ENCODE results near the gene SEZ6L2. TPM values are rescaled to one million over a fixed set of nuclear protein-coding genes. Genes with fewer than 3 reads are reported as not detected.

SEZ6L2 gene
- total and polyA plus RNA-seq, 2 donors (not counting 1 experiment from before 2014, with no cell fraction given): 1.2 to 1.8 TPM

DNA sequence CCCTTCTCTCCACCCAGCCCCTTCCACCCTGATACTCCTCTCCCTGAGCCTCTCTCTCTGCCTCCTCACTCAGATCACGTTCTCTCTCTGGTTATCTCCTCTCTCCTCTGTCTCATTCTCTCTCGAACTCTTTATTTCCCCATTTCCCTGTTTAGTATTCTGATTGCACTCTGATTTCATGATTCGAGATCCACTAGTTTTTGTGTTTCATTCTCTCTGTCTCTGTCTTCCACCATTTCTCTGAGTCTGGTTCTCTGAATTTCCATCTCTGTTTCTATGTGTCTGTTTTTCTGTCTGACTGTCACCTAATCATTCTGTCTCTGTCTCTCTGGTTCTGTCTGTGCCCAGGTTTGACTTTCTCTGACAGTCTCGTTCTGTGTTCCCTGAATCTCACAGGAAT, 2.0 kb downstream of the SEZ6L2 start:
- no peak overlapping the region for H2AFZ ChIP-seq (ENCODE audit: low read length)
- peaks cover 10% of the 10 kb centered on the region for H3K27me3 ChIP-seq (ENCODE audit: control insufficient read depth, insufficient read depth, low read length)
- H3K9me3 ChIP-seq (ENCODE audit: control insufficient read depth, insufficient read depth, low read depth, low read length): no peaks in the 10 kb centered on the region
- DNase-seq (ENCODE audit: low read depth in 2 of 2): no peak
- no peaks in the 10 kb centered on the region for H3K36me3 ChIP-seq (ENCODE audit: control insufficient read depth, insufficient read depth, low read length)
- no peaks in the 10 kb centered on the region for H3K4me1 ChIP-seq (ENCODE audit: control insufficient read depth, extremely low read depth, insufficient read depth, low read length)
- H3K9ac ChIP-seq (ENCODE audit: insufficient read depth, low read length): no peak overlapping the region
- TF ChIP-seq, protein P1, sequence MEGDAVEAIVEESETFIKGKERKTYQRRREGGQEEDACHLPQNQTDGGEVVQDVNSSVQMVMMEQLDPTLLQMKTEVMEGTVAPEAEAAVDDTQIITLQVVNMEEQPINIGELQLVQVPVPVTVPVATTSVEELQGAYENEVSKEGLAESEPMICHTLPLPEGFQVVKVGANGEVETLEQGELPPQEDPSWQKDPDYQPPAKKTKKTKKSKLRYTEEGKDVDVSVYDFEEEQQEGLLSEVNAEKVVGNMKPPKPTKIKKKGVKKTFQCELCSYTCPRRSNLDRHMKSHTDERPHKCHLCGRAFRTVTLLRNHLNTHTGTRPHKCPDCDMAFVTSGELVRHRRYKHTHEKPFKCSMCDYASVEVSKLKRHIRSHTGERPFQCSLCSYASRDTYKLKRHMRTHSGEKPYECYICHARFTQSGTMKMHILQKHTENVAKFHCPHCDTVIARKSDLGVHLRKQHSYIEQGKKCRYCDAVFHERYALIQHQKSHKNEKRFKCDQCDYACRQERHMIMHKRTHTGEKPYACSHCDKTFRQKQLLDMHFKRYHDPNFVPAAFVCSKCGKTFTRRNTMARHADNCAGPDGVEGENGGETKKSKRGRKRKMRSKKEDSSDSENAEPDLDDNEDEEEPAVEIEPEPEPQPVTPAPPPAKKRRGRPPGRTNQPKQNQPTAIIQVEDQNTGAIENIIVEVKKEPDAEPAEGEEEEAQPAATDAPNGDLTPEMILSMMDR (conservative IDR thresholded peaks at IDR 0.05 in 1 of 2, IDR thresholded peaks at IDR 0.05 in 1 of 2; ENCODE audit: low read depth in 1 of 2, low read length in 2 of 2): no peak
- no peak for TF ChIP-seq EZH2 (IDR thresholded peaks at IDR 0.05; ENCODE audit: low read length, missing control alignments)
- no peaks in the 10 kb centered on the region for H3K79me2 ChIP-seq (ENCODE audit: control insufficient read depth, insufficient read depth, low read length)
- no peak overlapping the region for H3K27ac ChIP-seq (ENCODE audit: insufficient read depth, low read length)
- H3K4me2 ChIP-seq (ENCODE audit: extremely low read depth, insufficient read depth, low read length): no peak overlapping the region
- H4K20me1 ChIP-seq (ENCODE audit: control insufficient read depth, extremely low read depth, insufficient read depth, low read length): peaks cover 2% of the 10 kb centered on the region
- H3K4me3 ChIP-seq (replicated peaks in 1 of 4; ENCODE audit: control extremely low read depth in 1 of 4, insufficient read depth in 1 of 4, low read depth in 3 of 4, low read length in 4 of 4): no peak overlapping the region

DNA sequence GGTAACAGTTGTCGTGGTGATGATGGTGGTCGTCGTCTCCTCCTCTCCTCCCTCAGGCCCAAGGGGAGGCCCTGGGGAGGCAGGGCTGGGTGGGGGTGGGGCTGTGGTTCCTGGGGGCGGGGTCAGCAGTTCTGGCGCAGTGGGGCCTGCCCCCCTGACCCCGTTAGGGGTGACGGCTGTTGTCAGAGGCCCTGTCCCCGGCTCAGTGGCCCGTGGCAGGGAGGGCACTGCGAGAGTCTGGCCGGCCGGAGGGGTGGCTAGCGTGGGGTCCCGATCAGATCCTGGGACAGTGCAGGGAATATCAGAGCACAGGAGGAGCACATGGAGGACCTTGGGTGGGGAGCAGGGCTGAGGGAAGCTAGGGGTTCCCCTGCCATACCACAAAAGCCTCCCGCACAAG, 2.5 kb downstream of the SEZ6L2 start:
- no peaks in the 10 kb centered on the region for H3K4me1 ChIP-seq (ENCODE audit: control insufficient read depth, extremely low read depth, insufficient read depth, low read length)
- peaks cover 10% of the 10 kb centered on the region for H3K27me3 ChIP-seq (ENCODE audit: control insufficient read depth, insufficient read depth, low read length)
- no peaks in the 10 kb centered on the region for H3K9me3 ChIP-seq (ENCODE audit: control insufficient read depth, insufficient read depth, low read depth, low read length)
- no peaks in the 10 kb centered on the region for H3K36me3 ChIP-seq (ENCODE audit: control insufficient read depth, insufficient read depth, low read length)
- H3K4me3 ChIP-seq (replicated peaks in 1 of 4; ENCODE audit: control extremely low read depth in 1 of 4, insufficient read depth in 1 of 4, low read depth in 3 of 4, low read length in 4 of 4): no peak overlapping the region
- H4K20me1 ChIP-seq (ENCODE audit: control insufficient read depth, extremely low read depth, insufficient read depth, low read length): peaks cover 2% of the 10 kb centered on the region
- no peak overlapping the region for H3K27ac ChIP-seq (ENCODE audit: insufficient read depth, low read length)
- no peaks in the 10 kb centered on the region for H3K79me2 ChIP-seq (ENCODE audit: control insufficient read depth, insufficient read depth, low read length)
- H2AFZ ChIP-seq (ENCODE audit: low read length): no peak overlapping the region
- no peak overlapping the region for H3K4me2 ChIP-seq (ENCODE audit: extremely low read depth, insufficient read depth, low read length)
- no peak overlapping the region for H3K9ac ChIP-seq (ENCODE audit: insufficient read depth, low read length)
- DNase-seq (ENCODE audit: low read depth in 2 of 2): no peak
- no peak for TF ChIP-seq EZH2 (IDR thresholded peaks at IDR 0.05; ENCODE audit: low read length, missing control alignments)

DNA sequence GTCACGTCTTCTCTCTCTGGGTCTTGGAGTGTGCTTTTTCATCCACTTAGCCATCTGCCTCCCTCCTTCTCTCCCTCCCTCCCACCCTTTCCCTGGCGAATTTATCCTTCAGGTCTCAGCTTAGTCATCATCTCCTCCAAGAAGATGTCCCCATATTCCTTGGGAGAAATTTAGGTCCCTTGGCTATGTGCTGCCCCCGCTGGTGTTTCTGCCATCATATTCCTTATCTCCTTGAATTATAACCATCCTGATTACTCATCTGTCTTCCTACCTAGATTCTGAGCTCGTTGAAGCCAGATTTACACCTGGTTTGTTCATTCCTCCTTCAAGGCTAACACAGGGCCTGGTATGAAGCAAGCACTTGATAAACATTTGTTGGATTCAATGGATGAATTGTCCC, 5.0 kb downstream of the SEZ6L2 start:
- no peak for TF ChIP-seq EZH2 (IDR thresholded peaks at IDR 0.05; ENCODE audit: low read length, missing control alignments)
- TF ChIP-seq, protein P1 (conservative IDR thresholded peaks at IDR 0.05 in 1 of 2, IDR thresholded peaks at IDR 0.05 in 1 of 2; ENCODE audit: low read depth in 1 of 2, low read length in 2 of 2): no peak
- Histone ChIP-seq H3K9me3 (ENCODE audit: control insufficient read depth, insufficient read depth, low read depth, low read length) (no peaks in the 10 kb centered on the region), H3K4me3 (replicated peaks in 1 of 4; ENCODE audit: control extremely low read depth in 1 of 4, insufficient read depth in 1 of 4, low read depth in 3 of 4, low read length in 4 of 4) (no peak overlapping the region), H3K27ac (ENCODE audit: insufficient read depth, low read length) (no peak overlapping the region), H3K9ac (ENCODE audit: insufficient read depth, low read length) (no peak overlapping the region), H3K4me2 (ENCODE audit: extremely low read depth, insufficient read depth, low read length) (no peak overlapping the region), H3K79me2 (ENCODE audit: control insufficient read depth, insufficient read depth, low read length) (no peaks in the 10 kb centered on the region), H3K4me1 (ENCODE audit: control insufficient read depth, extremely low read depth, insufficient read depth, low read length) (no peaks in the 10 kb centered on the region), H2AFZ (ENCODE audit: low read length) (no peak overlapping the region), H3K36me3 (ENCODE audit: control insufficient read depth, insufficient read depth, low read length) (no peaks in the 10 kb centered on the region), H4K20me1 (ENCODE audit: control insufficient read depth, extremely low read depth, insufficient read depth, low read length) (peaks cover 2% of the 10 kb centered on the region), H3K27me3 (ENCODE audit: control insufficient read depth, insufficient read depth, low read length) (peaks cover 10% of the 10 kb centered on the region)
- DNase-seq (ENCODE audit: low read depth in 2 of 2): no peak
